GM21526 (cell line): ENCODE data around the gene IFIT1.

ENCODE experiments used
- ATAC-seq: cut with Tn5 transposase; IDR thresholded peaks from one replicate; pipeline ENCODE4 v1.9.1; 2021; ENCODE audit warnings: moderate library complexity; ENCODE audit not compliant: unreplicated experiment, low FRiP score

Gene IFIT1, protein sequence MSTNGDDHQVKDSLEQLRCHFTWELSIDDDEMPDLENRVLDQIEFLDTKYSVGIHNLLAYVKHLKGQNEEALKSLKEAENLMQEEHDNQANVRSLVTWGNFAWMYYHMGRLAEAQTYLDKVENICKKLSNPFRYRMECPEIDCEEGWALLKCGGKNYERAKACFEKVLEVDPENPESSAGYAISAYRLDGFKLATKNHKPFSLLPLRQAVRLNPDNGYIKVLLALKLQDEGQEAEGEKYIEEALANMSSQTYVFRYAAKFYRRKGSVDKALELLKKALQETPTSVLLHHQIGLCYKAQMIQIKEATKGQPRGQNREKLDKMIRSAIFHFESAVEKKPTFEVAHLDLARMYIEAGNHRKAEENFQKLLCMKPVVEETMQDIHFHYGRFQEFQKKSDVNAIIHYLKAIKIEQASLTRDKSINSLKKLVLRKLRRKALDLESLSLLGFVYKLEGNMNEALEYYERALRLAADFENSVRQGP

GRCh38 chr10:89391907-89392756, at the start of gene IFIT1:
TSS of gene IFIT1 (plus strand) at chr10:89392623. CDS start at chr10:89392713, 90 bp downstream.
- ATAC-seq: peak; percentile 81

DNA sequence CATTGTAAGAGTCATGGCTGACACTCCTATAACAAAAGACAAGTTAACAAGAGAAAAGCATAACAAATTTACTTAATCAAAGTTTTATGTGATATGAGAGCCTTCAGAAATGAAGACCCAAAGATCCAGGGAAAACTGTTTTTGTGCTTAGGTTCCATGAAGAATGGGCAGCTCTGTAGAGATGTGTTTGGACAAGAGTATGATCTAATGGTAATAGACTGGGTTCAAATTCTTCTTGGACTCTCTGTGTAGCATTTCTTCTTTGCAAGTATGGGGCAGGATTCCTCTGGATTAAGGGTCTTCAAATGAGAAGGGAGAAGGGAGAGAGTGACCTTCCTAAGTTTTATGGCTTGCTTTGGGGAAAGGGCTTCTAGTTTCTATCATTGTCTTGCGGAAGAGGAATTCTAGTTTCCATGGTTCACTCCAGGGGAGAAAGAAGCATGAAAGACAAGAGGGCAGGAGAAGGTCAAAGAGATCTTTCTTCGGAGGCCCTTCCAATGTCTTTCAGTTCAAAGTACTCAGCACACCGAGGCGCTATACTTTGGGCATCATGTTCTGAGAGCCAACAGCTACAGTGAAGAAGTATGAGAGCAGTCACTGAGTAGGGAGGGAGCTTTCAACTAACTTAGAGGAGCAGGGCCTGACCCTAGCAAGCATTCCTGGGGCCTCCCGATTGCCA, 49.2 kb upstream of the IFIT1 start:
- ATAC-seq: no peak

DNA sequence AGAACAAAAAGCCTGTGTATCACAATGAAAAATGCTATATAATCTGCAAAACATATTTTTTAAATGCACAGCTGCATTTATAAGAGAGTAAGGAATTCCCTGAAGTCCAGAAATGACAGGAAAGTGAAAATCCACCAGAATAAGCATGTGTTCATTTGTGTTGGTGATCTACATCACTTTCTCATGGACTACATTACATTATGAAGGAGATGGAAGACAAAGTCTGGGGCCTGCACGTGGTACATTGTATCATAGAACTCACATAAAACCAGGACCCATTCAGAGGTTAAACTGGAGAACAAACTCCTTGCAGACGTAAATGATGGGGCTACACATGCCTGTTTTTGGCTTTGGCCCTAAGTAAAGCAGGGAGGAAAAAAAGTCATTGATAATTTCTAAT, 48.3 kb upstream of the IFIT1 start:
- ATAC-seq: no peak

GRCh38 chr10:89345367-89346000, 46.9 kb upstream of the IFIT1 start:
- no peak for ATAC-seq

DNA sequence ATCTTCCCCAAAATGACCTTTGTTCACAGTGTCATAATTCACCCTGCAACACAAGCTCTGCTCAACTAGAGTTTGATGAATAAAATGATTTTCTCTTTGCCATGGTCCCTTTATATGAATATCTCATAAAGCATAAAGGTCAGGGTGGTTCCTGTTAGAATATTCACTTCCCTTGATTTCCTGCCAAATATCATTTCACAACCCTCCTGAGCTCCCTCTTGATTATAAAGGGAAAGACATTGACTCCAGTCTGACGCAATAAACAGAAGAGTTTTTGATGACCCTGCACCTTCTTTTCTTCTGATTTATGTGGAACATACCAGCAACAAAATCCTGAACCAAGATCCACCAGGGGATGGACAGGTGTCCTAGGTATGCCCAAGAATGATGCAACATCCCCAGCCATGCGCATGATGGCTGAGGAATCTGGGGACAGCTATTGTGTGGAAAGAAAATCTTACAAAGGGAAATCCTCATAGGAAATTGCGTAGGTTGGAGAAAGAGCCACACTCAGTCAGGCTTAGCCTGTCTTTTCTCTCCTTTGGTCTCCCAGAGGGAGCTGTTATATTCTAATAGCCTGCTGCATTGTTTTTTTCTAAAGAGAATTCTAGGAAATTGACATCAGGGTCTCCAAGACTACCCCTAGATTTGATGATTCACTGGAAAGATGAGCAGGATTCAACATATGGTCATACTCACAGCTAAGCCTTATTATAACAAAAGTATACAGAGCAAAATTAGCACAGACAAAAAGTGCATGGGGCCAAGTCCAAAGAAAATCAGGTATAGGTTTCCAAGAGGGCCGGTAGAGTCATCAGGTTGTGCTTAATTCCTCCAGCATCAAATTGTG, 45.8 kb upstream of the IFIT1 start:
- ATAC-seq: no peak

- ATAC-seq: no peak
These were observed 44.5 kb upstream of the IFIT1 start for GRCh38 chr10:89347701-89348457.

GRCh38 chr10:89348481-89348880, 43.9 kb upstream of the IFIT1 start:
- no peak for ATAC-seq

DNA sequence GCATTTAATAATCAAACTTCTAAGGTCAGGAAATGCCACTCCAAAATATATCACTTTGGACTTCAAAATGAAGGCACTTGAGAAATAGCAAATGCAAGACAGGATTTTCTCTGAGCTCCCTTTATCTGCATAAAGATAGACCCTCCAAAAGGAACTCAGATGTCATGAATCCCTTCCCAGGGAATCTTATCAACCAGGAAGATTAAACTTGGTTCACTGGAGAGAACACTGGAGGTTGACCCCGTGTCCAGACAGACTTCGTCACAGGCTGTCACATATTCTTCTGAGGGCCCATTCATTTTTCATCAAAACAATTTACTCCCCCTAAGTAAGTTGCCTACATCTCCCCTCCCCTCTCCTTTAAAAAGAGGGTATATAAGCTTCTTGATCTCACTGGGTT, 43.4 kb upstream of the IFIT1 start:
- no peak for ATAC-seq

DNA sequence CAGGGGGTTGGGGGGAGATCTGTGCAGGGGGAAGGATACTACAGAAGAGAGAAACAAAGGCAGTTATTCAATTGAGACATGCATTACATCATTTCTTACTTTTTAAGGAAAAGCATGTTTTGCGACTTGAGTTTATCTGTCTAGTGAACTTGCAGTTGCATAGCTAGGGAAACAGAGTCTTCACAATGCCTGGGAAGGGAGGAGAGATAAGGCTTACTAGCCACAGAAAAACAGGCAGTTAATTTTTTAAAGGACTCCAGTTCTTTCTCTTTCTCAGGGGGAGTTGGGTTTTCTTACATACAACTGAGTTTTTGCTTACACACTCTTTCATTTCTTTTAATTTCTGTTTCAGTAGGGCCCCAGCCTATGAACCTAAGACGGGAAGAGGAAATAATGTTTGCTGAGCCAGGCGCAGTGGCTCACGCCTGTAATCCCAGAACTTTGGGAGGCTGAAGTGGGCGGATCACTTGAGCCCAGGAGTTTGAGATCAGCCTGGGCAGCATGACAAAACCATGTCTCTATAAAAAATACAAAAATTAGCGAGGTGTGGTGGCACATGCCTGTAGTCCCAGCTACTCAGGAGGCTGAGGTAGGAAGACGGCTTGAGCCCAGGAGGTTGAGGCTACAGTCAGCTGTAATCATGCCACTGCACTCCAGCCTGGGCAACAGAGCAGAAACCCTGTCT, 41.6 kb upstream of the IFIT1 start:
- ATAC-seq: peak; percentile 33

DNA sequence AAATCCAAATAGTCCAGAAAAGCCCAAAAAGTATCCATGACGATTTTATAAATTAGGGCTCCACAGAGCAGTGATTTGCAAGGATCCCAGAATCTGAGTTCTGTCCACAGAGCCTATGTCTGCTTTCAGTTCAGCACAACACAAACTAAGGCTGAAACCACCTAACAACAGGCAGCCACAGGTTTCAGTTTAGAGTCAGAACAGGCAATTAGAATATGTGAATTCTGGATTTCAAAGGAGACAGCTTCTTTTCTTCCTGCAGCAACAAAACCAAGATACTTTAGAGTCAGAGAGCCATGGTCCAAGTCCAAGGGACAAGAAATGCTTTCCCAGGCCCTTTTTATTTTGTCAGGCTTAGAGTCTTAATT, 41.0 kb upstream of the IFIT1 start:
- ATAC-seq: peak; percentile 88

DNA sequence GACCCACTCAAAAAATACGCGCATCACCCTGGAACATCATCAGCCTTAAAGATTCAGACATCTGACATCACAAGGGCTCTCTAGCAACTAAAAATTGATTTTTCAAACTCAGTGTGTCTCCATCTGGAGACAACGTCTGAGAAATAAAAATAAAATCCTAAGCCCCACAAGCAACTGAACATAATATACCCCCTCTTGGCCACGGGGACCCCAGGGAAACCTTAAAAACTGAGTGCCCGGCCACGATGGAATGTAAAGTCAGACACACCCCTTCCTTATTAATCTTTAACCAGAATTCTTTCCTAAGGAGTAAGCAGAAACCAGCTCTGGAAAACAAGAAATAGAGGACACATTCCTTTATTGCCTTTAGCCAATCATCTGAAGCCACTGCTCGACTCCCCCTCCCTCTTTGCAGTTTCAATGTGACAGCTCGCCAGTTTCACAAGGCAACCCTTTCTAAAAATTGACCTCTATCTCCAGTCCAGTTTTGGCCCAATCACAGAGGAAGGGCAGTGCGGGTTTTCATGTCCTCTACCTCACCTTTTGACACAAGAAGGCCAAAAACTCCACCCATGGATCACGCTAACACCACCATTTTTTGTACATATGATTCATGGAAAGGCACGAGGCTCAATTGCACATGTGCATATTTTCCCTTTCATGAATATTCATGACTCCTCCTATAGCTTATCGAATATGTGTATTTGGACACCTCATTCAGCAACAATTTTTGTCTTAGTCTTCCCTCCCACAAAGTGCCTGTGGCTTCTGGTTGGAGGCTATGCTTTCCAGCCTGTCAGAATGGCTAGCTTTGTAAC, 40.4 kb upstream of the IFIT1 start:
- no peak for ATAC-seq

DNA sequence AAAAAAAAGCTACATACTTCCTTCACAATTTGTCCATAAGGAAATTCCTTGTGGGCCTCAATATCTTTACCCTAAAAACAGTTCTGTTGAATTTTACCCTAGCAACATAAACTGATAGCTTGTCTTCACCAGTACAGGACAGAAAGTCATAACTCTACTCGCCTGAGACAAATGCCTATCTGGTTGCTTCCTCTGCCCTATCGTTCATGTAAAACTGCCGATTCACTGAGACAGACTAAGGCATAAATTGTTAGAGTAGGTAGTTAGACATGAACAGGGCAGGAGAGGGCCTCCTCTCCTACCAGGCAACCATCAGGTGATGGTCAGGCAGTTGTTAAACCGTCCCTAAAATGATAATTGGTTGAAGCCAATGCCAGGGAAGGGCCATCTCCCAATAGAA, 39.6 kb upstream of the IFIT1 start:
- no peak for ATAC-seq

DNA sequence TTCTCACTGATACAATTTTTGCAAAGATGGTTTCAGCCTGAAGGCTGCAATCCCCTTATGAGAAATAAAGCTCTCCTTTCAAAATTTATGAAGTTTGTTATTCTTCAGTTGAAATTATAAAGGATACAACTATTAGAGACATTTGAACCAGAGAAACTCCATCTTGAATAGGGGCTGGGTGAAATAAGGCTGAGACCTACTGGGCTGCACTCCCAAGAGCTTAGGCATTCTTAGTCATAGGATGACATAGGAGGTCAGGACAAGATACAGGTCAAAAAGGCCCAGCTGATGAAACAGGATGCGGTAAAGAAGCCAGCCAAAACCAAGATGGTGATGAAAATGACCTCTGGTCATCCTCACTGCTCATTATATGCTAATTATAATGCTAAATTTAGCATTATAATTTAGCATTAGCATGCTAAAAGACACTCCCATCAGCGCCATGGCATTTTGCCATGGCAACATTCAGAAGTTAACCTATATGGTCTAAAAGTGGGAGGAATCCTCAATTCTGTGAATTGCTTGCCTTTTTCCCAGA, 37.0 kb upstream of the IFIT1 start:
- ATAC-seq: no peak

GRCh38 chr10:89357096-89357495, 35.3 kb upstream of the IFIT1 start:
- ATAC-seq: no peak

DNA sequence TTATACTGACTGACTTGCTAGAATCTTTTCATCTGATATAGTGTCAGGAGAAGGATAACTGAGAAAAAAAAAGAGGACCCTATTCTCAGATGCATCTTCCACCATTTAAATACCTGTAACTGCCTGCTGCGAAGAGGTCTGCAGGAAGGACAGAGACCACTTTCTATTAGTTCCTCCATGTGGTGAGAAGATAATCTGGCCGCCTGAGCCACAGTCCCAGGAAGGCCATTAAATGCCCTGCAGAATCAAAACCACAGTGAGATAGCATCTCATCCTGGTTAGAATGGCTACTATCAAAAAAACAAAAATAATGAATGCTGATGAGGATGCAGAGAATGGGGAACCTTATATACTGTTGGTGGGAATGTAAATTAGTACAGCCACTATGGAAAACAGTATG, 34.4 kb upstream of the IFIT1 start:
- no peak for ATAC-seq

DNA sequence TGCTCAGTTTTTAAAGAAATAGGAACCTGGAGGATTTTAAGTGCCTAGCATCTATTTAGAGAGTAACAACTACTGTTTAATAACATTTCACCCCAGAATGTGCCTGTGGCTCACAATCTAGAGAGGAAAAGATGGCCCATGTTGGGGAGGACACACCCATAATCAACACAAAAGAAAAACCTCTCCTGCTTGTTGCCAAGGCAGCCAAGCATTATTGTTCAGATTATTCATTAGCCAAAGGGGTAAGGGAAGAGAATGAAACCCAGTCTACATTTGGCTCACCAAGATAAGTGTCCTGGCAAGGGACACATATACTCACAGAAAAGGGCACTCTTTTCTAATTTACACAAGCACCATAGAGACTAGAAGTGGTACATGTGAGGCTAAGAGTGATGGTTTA, 32.3 kb upstream of the IFIT1 start:
- no peak for ATAC-seq

DNA sequence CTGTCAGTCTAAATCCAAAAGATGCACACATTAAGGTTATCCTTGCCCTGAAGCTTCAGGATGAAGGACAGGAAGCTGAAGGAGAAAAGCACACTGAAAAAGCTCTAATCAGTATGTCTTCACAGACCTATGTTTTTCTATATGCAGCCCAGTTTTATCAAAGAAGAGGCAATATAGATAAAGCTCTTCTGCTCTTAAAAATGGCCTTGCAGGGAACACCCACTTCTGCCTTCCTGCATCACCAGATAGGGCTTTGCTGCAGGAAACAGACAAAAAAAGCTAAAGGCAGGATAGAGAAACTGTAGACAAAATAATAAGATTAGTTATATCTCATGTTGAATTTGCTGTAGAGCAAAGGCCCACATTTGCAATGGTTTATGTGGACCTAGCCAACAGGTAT, 29.5 kb upstream of the IFIT1 start:
- ATAC-seq: no peak
